Activated CD4-positive, alpha-beta T cell treated with anti-CD3 and anti-CD28 coated beads, Interleukin-2, amount 10 ng/mL, durations not matched to agents 24 days and 14 days (primary cell): Measurements from ENCODE around the gene PFKP. TPM values are rescaled to one million over a fixed set of nuclear protein-coding genes. Genes with fewer than 3 reads are reported as not detected.
A peak's percentile ranks its signal among the peaks of the same experiment; 100 is the strongest.

ENCODE experiments used
- DNase-seq: peaks from one replicate; pipeline ENCODE4 v3.0.0; 2022
- H3K27ac Mint-ChIP-seq: one replicate; pipeline ENCODE4 v1.8.0; 2022; ENCODE audit warnings: mild to moderate bottlenecking, mixed read lengths
- H3K27me3 Mint-ChIP-seq: one replicate; pipeline ENCODE4 v1.8.0; 2022; ENCODE audit warnings: mixed read lengths
- H3K36me3 Mint-ChIP-seq: one replicate; pipeline ENCODE4 v1.8.0; 2022; ENCODE audit warnings: low read depth, mild to moderate bottlenecking, mixed read lengths
- H3K4me1 Mint-ChIP-seq: one replicate; pipeline ENCODE4 v1.8.0; 2021; ENCODE audit warnings: mixed read lengths
- H3K4me3 Mint-ChIP-seq: one replicate; pipeline ENCODE4 v1.8.0; 2022; ENCODE audit warnings: mild to moderate bottlenecking, moderate library complexity, mixed read lengths
- H3K9me3 Mint-ChIP-seq: one replicate; pipeline ENCODE4 v1.8.0; 2021; ENCODE audit warnings: mixed read lengths
- intact Hi-C: fragments of 100-400 bp; cut with micrococcal nuclease; formaldehyde crosslinking; loops from one replicate; pipeline ENCODE4 v1.15.1; 2023
- total RNA-seq: library from RNA; stranded (reverse); gene quantifications from 2 replicates; pipeline ENCODE4 v1.2.3, GENCODE V29; 2022

The PFKP gene
- 284 and 294 TPM in 2 replicates for total RNA-seq

DNA sequence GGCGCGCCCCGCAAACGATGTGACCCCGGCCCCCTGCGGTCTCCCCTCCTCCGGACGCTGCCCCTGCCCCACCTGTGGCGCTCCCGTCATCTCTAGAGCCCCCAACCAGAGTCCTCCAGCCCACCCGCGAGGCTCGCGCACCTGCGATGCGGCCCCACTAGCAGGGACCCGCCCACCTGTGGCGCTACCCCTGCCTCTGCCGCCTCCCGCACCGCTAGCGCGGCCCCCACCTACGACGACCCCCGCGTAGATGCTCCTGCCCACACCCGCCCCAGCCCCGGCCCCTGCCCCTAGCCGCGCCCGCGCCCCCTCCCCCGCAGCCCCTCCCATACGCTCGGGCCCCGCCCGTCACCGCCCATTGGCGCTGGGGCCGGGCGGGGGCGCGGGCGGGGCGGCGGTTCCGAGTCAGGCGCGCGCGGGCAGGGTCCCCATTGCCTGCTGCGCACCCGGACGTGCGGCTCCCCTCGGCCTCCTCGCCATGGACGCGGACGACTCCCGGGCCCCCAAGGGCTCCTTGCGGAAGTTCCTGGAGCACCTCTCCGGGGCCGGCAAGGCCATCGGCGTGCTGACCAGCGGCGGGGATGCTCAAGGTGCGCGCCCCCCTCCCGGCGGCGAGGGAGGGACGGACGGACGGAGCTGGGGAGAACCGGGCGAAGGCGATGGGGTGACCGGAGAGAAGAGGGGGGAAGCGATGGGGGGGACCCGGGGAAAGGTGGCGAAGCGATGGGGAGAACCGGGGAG lies at the start of gene PFKP:
PFKP (plus strand) TSS at position 431 of the 741 bp plus-strand sequence; CDS start at position 479, 48 bp downstream.
- H3K27ac Mint-ChIP-seq: peak within 1 kb of the TSS; percentile 95
- peaks cover 19% of the 10 kb centered on the region for H3K27me3 Mint-ChIP-seq
- peaks cover 35% of the 10 kb centered on the region for H3K36me3 Mint-ChIP-seq
- DNase-seq: peak; percentile 92
- H3K9me3 Mint-ChIP-seq: no peaks in the 10 kb centered on the region
- H3K4me3 Mint-ChIP-seq: peak within 1 kb of the TSS; percentile 93
- intact Hi-C loops: loop anchor here (10.0 kb wide), 1 partner anchor 1952 kb away; no protein-coding TSS in a partner anchor
- H3K4me1 Mint-ChIP-seq: peaks cover 29% of the 10 kb centered on the region

DNA sequence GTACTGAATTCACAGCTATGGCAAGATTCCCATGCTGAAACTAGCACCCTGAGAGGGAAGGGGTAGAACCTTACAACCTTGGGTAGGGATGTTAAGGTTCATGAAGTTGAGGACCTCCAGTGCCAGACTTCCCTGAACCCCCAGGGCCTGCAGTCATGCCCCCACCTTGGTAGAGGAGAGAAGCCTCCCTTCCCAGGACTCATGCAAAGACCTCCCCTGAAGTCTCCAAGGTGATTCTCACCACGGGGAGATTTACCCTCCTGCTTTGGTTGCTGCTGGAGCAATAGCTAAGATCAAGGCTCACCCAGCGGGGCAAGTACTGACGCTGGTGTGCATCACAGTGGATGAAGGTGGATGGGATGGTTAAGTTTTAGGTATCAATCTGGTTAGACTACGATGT lies 49.1 kb upstream of the PFKP start:
- Mint-ChIP-seq H3K27me3 (peaks cover 4% of the 10 kb centered on the region), H3K36me3 (no peaks in the 10 kb centered on the region), H3K4me3 (no peak overlapping the region), H3K27ac (no peak overlapping the region), H3K9me3 (peaks cover 3% of the 10 kb centered on the region), H3K4me1 (no peaks in the 10 kb centered on the region)
- no peak for DNase-seq
- intact Hi-C loops: no loop called here

DNA sequence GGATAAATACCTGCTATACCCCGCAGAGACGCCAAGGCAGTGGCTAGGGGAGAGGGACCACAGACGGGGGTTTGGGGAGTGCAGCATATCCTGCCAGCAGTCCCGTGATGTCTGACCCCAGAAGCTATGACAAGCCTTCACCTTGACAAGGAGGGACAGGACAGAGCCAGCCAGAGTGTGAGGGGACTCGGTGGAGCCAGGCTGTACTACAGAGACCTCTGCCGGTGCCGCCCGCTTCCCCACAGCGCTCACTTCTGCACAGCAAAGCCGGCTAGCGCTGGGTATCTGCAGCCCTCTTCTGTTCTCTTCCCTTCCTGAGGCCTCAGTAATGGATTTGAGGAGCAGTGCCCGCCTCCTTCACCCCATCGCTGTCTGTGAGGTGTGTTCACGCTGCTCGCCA lies 47.0 kb upstream of the PFKP start:
- no peaks in the 10 kb centered on the region for H3K4me1 Mint-ChIP-seq
- H3K9me3 Mint-ChIP-seq: no peaks in the 10 kb centered on the region
- H3K4me3 Mint-ChIP-seq: no peak overlapping the region
- intact Hi-C loops: no loop called here
- H3K27me3 Mint-ChIP-seq: peaks cover 3% of the 10 kb centered on the region
- H3K27ac Mint-ChIP-seq: no peak overlapping the region
- no peaks in the 10 kb centered on the region for H3K36me3 Mint-ChIP-seq
- DNase-seq: no peak

DNA sequence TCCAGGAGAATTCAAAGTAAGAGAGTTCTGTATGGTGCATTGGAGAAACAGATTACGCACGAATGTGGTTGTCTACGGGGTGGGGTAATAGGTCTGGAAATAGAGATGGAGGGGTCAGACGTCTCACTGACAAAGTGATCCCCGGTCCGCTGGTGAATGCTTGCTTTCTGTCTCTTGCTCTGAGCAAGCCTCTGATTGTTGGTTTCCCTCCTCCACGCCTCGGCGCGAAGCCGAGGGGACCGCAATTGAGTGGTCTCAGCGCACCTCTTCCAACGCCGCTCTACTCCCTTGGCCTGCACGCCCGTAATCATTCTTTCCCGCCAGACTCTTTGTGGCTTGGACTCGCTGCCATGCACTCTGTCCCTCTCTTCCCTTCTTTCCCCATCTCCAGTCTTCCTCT lies 46.5 kb upstream of the PFKP start:
- no peaks in the 10 kb centered on the region for H3K4me1 Mint-ChIP-seq

DNA sequence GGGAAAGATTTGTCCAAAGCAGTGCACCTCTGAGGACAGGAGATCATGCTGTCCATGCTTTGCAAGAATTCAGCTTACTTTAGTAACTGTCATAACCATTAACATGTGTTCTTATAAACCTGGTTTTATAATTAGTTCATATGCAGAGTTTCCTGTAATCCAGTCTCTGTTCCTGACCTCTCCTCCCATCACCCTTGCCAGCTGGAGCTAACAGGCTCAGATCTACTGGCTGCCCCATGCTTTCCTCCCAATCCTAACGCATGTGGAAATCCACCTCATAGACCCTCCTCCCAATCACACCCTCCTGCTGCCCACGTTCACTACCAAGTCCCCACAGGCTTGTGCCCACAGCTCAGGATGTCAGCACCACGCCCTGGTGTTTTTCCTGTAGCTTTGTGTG lies 45.3 kb upstream of the PFKP start:
- H3K9me3 Mint-ChIP-seq: no peaks in the 10 kb centered on the region
- no peak overlapping the region for H3K4me3 Mint-ChIP-seq
- DNase-seq: no peak
- H3K27me3 Mint-ChIP-seq: peaks cover 7% of the 10 kb centered on the region
- H3K4me1 Mint-ChIP-seq: no peaks in the 10 kb centered on the region
- no peak overlapping the region for H3K27ac Mint-ChIP-seq
- no peaks in the 10 kb centered on the region for H3K36me3 Mint-ChIP-seq
- intact Hi-C loops: no loop called here

More for the DNA sequence above, 46.5 kb upstream of the PFKP start:
- Mint-ChIP-seq H3K27me3 (peaks cover 3% of the 10 kb centered on the region), H3K27ac (no peak overlapping the region), H3K4me3 (no peak overlapping the region), H3K36me3 (no peaks in the 10 kb centered on the region), H3K9me3 (no peaks in the 10 kb centered on the region)
- intact Hi-C loops: no loop called here
- no peak for DNase-seq

DNA sequence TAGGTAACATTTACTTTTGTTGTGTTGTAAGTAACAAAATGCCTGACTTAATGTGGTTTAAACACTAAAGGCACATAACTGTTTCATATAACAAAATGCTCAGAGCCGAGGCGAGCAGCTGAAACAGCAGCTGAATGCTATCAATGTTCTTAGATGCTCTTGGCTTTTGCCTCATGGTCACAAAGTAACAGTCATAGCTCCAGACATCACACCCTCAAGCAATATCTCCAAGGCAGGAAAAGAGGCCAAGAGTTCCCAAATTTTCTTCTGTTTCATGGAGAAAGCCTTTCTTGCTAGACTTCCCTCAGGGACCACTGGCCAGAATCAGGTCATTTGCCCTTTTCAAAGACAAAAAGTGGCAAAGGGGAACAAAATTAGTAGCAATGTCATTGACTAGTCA lies 43.5 kb upstream of the PFKP start:
- H3K4me1 Mint-ChIP-seq: no peaks in the 10 kb centered on the region
- no peaks in the 10 kb centered on the region for H3K9me3 Mint-ChIP-seq
- DNase-seq: no peak
- H3K36me3 Mint-ChIP-seq: no peaks in the 10 kb centered on the region
- no peak overlapping the region for H3K27ac Mint-ChIP-seq
- intact Hi-C loops: no loop called here
- peaks cover 7% of the 10 kb centered on the region for H3K27me3 Mint-ChIP-seq
- no peak overlapping the region for H3K4me3 Mint-ChIP-seq

GRCh38 chr10:3025026-3025683 lies 42.2 kb upstream of the PFKP start:
- Mint-ChIP-seq H3K36me3 (no peaks in the 10 kb centered on the region), H3K4me1 (no peaks in the 10 kb centered on the region), H3K27me3 (peaks cover 11% of the 10 kb centered on the region), H3K9me3 (no peaks in the 10 kb centered on the region), H3K4me3 (no peak overlapping the region), H3K27ac (no peak overlapping the region)
- intact Hi-C loops: no loop called here
- no peak for DNase-seq

- Mint-ChIP-seq H3K4me3 (no peak overlapping the region), H3K36me3 (no peaks in the 10 kb centered on the region), H3K27ac (no peak overlapping the region), H3K9me3 (no peaks in the 10 kb centered on the region), H3K27me3 (peaks cover 21% of the 10 kb centered on the region), H3K4me1 (no peaks in the 10 kb centered on the region)
- intact Hi-C loops: no loop called here
- DNase-seq: no peak
Measured at GRCh38 chr10:3027866-3028265, 39.5 kb upstream of the PFKP start.

DNA sequence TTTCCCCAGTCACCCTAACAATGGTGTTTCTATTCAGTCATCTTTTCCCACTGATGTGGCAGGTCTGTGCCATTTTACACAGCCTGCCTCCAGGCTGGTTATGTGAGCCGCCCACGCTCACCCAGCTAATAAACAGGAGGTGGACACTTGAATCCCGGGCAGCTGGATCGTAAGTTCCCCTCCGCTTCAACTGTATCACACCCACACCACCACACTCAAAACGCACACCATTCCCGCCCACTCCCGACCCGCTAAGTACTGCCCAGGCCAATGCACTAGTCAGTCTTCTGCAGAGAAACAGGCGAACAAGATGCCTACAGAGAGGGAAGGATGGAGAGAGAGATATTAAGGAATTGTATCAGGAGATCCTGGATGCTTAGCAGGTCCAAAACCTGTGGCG lies 38.9 kb upstream of the PFKP start:
- peaks cover 19% of the 10 kb centered on the region for H3K27me3 Mint-ChIP-seq
- no peaks in the 10 kb centered on the region for H3K36me3 Mint-ChIP-seq
- H3K9me3 Mint-ChIP-seq: no peaks in the 10 kb centered on the region
- H3K4me1 Mint-ChIP-seq: no peaks in the 10 kb centered on the region
- DNase-seq: no peak
- intact Hi-C loops: no loop called here
- no peak overlapping the region for H3K4me3 Mint-ChIP-seq
- H3K27ac Mint-ChIP-seq: no peak overlapping the region

- Mint-ChIP-seq H3K27ac (no peak overlapping the region), H3K9me3 (no peaks in the 10 kb centered on the region), H3K27me3 (peaks cover 20% of the 10 kb centered on the region), H3K36me3 (no peaks in the 10 kb centered on the region), H3K4me3 (no peak overlapping the region), H3K4me1 (no peaks in the 10 kb centered on the region)
- DNase-seq: no peak
- intact Hi-C loops: no loop called here
Measured at GRCh38 chr10:3030765-3031164, 36.6 kb upstream of the PFKP start.

DNA sequence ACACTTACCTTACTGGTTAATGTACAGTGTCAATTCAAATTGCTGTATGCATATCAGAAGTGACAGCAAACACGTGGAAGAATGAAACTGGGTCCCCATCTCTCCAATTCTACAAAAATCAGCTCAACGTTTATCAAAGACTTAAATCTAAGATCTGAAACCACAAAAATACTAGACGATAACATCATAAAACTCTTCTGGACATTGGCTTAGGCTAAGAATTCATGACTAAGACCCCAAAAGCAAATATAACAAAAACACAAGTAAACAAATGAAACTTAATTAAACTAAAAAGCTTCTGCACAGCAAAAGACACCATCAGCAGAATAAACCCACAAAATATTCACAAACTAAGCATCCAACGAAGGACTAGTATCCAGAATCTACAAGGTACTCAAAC lies 35.9 kb upstream of the PFKP start:
- H3K4me1 Mint-ChIP-seq: peaks cover 4% of the 10 kb centered on the region
- no peaks in the 10 kb centered on the region for H3K36me3 Mint-ChIP-seq
- no peak overlapping the region for H3K4me3 Mint-ChIP-seq
- no peak for DNase-seq
- no peaks in the 10 kb centered on the region for H3K9me3 Mint-ChIP-seq
- peaks cover 18% of the 10 kb centered on the region for H3K27me3 Mint-ChIP-seq
- H3K27ac Mint-ChIP-seq: no peak overlapping the region
- intact Hi-C loops: no loop called here

DNA sequence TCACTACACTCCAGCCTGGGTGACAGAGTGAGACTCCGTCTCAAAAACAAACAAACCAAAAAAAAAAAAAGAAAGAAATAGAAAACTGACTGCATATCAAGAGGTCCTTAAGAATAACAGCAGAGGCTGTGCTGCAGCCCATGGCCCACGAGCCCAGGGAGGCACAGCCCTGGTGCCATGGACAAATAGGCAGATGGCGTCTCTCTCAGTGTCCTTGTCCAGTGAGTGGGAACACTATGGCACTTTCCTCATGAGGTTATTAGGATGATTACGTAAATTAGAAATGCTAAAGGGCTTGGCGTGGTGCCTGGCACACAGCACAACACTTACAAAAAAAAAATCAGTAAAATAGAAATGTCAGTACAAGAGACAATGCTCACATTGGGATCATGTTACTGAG lies 33.4 kb upstream of the PFKP start:
- intact Hi-C loops: no loop called here
- Mint-ChIP-seq H3K4me3 (no peak overlapping the region), H3K36me3 (no peaks in the 10 kb centered on the region), H3K4me1 (peaks cover 4% of the 10 kb centered on the region), H3K27ac (no peak overlapping the region), H3K27me3 (peaks cover 22% of the 10 kb centered on the region), H3K9me3 (peaks cover 13% of the 10 kb centered on the region)
- no peak for DNase-seq

GRCh38 chr10:3034616-3035015 lies 32.7 kb upstream of the PFKP start:
- Mint-ChIP-seq H3K27ac (no peak overlapping the region), H3K4me1 (peaks cover 4% of the 10 kb centered on the region), H3K4me3 (no peak overlapping the region), H3K27me3 (peaks cover 22% of the 10 kb centered on the region), H3K36me3 (no peaks in the 10 kb centered on the region), H3K9me3 (peaks cover 17% of the 10 kb centered on the region)
- intact Hi-C loops: no loop called here
- no peak for DNase-seq

DNA sequence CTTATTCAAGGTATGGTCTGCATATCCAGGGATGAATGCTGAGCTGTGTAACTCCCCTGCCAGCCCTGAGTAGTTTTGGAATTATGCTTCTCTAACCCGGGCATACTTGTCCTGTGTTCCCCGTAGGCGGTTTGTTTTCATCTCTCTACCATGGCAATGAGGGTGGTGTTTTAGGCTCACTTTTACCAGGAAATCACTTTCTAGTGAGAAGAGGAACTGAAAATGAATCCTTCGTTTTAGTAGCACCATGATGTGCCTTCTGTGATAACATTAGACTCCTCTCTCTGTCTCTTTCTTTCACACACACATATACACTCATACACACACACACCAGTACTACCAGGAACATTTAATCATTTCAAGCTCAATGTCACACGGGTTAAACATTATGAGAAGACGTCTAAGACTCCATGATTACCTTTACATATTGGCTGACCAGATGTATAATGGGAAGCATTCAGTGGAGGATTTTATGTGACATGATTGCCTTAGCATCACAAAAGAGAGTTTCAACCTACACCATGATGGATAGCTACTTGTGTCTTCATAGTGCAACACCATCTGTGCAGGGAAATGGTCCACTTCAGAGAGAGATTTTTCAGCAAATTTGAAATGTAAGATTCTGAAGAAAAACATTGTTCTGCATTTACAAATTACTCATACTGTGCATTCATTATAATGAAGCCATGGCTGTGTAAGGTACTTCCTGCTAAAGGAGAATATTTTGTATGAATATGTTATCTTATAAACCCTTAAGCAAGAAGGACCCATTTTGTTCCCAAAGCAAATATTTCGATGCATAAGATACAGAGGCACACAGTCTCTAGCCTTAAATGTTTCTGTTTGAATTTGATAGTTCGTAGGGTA lies 31.0 kb upstream of the PFKP start:
- no peak overlapping the region for H3K27ac Mint-ChIP-seq
- no peak overlapping the region for H3K4me3 Mint-ChIP-seq
- H3K4me1 Mint-ChIP-seq: peaks cover 4% of the 10 kb centered on the region
- H3K36me3 Mint-ChIP-seq: no peaks in the 10 kb centered on the region
- intact Hi-C loops: no loop called here
- peaks cover 24% of the 10 kb centered on the region for H3K9me3 Mint-ChIP-seq
- H3K27me3 Mint-ChIP-seq: peaks cover 15% of the 10 kb centered on the region
- DNase-seq: no peak
